Smooth muscle cell (in vitro differentiated cells): ENCODE measurements around the gene RAPGEF1. TPM values are rescaled to one million over a fixed set of nuclear protein-coding genes. Genes with fewer than 3 reads are reported as not detected.
"Not testable (repeated sequence)": the region's sequence is repeated elsewhere in the genome, so short reads cannot be mapped to it uniquely, and the experiment has no call there.

Experiments
- DNase-seq: peaks from one replicate; lab custom pipeline; 2025; ENCODE audit not compliant: unreplicated experiment; lab: John Stamatoyannopoulos, UW
- H2AFZ ChIP-seq: fragments of 200-600 bp; sonication (generic); 2 replicates; pipeline ENCODE4 v1.6.0; 2016; ENCODE audit warnings: antibody characterized with exemption, low read depth, mild to moderate bottlenecking
- H3F3A ChIP-seq: fragments of 200-600 bp; sonication (generic); 2 replicates; pipeline ENCODE4 v1.6.0; 2017; ENCODE audit warnings: antibody characterized with exemption, low read depth
- H3K27ac ChIP-seq: fragments of 200-600 bp; sonication (generic); 2 replicates; pipeline ENCODE4 v1.5.1; 2016; ENCODE audit warnings: low read depth, mild to moderate bottlenecking
- H3K27me3 ChIP-seq: fragments of 200-600 bp; sonication (generic); 2 replicates; pipeline ENCODE4 v1.6.1; 2016; ENCODE audit warnings: low read depth, mild to moderate bottlenecking
- H3K36me3 ChIP-seq: fragments of 200-600 bp; sonication (generic); 2 replicates; pipeline ENCODE4 v1.5.1; 2016; ENCODE audit warnings: low read depth
- H3K4me1 ChIP-seq: fragments of 200-600 bp; sonication (generic); 2 replicates; pipeline ENCODE4 v1.5.1; 2016; ENCODE audit warnings: low read depth
- H3K4me2 ChIP-seq: fragments of 200-600 bp; sonication (generic); 2 replicates; pipeline ENCODE4 v1.6.0; 2016; ENCODE audit warnings: mild to moderate bottlenecking
- H3K4me3 ChIP-seq: fragments of 200-600 bp; sonication (generic); 2 replicates; pipeline ENCODE4 v1.5.1; 2016; ENCODE audit warnings: mild to moderate bottlenecking
- H3K79me2 ChIP-seq: fragments of 200-600 bp; sonication (generic); 2 replicates; pipeline ENCODE4 v1.6.0; 2016; ENCODE audit warnings: low read depth, mild to moderate bottlenecking
- H3K9ac ChIP-seq: fragments of 200-600 bp; sonication (generic); 2 replicates; pipeline ENCODE4 v1.6.0; 2016; ENCODE audit warnings: low read depth
- H3K9me3 ChIP-seq: fragments of 200-600 bp; sonication (generic); replicated peaks from 2 replicates; pipeline ENCODE4 v1.5.1; 2016; ENCODE audit warnings: low read depth
- H4K20me1 ChIP-seq: fragments of 200-600 bp; sonication (generic); 2 replicates; pipeline ENCODE4 v1.6.0; 2016; ENCODE audit warnings: low read depth
- WGBS: methylation state at CpG from one replicate; pipeline ENCODE4 v1.1.7; 2016; ENCODE audit warnings: low lambda C conversion rate; 5-methylcytosine and 5-hydroxymethylcytosine counted together
- polyA plus RNA-seq: library from polyadenylated mRNA; unstranded; fragments of >200 nt; fragmentation: Nextera tagmentation; extraction: Ambion mirVana; gene quantifications from 2 replicates; pipeline ENCODE4 v1.2.1, GENCODE V29; 2016
- total RNA-seq: library from RNA; depleted of rRNA; stranded (reverse); fragments of >200 nt; gene quantifications from 2 replicates; pipeline ENCODE4 v1.2.3, GENCODE V29; 2014
- TF ChIP-seq, protein P1 (sequence below): fragments of 200-600 bp; sonication (generic); IDR thresholded peaks from 2 replicates; pipeline ENCODE4 v1.5.1; 2017; ENCODE audit warnings: borderline replicate concordance, mild to moderate bottlenecking, antibody characterized with exemption; ENCODE audit not compliant: insufficient read depth, poor library complexity, severe bottlenecking

RAPGEF1 gene
- total and polyA plus RNA-seq, 2 experiments from 2014 or later = 16.4 to 17.8 TPM

GRCh38 chr9:131690462-131690861 is 49.4 kb downstream of the RAPGEF1 start:
- Histone ChIP-seq H3F3A (no peaks in the 10 kb centered on the region), H3K36me3 (no peaks in the 10 kb centered on the region), H2AFZ (no peak overlapping the region), H3K4me2 (no peak overlapping the region), H3K4me1 (peaks cover 15% of the 10 kb centered on the region), H3K27ac (no peak overlapping the region), H3K9me3 (no peaks in the 10 kb centered on the region), H4K20me1 (peaks cover 50% of the 10 kb centered on the region), H3K79me2 (peaks cover 57% of the 10 kb centered on the region), H3K27me3 (no peaks in the 10 kb centered on the region), H3K4me3 (no peak overlapping the region), H3K9ac (no peak overlapping the region)
- 76% methylated on average over 3 of the region's 3 CpGs for WGBS
- TF ChIP-seq, protein P1, sequence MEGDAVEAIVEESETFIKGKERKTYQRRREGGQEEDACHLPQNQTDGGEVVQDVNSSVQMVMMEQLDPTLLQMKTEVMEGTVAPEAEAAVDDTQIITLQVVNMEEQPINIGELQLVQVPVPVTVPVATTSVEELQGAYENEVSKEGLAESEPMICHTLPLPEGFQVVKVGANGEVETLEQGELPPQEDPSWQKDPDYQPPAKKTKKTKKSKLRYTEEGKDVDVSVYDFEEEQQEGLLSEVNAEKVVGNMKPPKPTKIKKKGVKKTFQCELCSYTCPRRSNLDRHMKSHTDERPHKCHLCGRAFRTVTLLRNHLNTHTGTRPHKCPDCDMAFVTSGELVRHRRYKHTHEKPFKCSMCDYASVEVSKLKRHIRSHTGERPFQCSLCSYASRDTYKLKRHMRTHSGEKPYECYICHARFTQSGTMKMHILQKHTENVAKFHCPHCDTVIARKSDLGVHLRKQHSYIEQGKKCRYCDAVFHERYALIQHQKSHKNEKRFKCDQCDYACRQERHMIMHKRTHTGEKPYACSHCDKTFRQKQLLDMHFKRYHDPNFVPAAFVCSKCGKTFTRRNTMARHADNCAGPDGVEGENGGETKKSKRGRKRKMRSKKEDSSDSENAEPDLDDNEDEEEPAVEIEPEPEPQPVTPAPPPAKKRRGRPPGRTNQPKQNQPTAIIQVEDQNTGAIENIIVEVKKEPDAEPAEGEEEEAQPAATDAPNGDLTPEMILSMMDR = no peak
- DNase-seq = no peak

DNA sequence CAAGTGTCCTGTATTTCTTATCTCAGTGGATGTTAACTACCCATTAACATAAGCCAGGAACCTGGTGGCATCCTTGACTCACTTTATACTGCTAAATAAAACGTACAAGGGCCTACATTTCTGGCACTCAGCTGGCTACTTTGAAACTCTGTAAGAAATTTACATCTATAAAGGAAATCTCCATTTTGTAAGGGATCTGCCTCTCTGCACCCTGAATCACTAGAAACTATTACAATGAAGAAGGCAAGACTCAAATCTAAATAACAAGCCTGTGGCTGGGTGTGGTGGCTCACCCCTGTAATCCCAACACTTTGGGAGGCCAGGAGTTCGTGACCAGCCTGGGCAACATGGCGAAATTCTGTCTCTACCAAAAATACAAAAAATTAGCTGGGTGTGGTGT is 51.5 kb downstream of the RAPGEF1 start:
- Histone ChIP-seq H3K79me2 (peaks cover 62% of the 10 kb centered on the region), H3K4me1 (peaks cover 3% of the 10 kb centered on the region), H3K36me3 (no peaks in the 10 kb centered on the region), H3K27me3 (no peaks in the 10 kb centered on the region), H3K9me3 (no peaks in the 10 kb centered on the region), H3K9ac (no peak overlapping the region), H3K4me2 (no peak overlapping the region), H3K27ac (no peak overlapping the region), H3K4me3 (no peak overlapping the region), H3F3A (no peaks in the 10 kb centered on the region), H2AFZ (no peak overlapping the region), H4K20me1 (peaks cover 37% of the 10 kb centered on the region)
- WGBS = 91% methylated on average over 3 of the region's 3 CpGs
- no peak for DNase-seq
- TF ChIP-seq, protein P1 = no peak

DNA sequence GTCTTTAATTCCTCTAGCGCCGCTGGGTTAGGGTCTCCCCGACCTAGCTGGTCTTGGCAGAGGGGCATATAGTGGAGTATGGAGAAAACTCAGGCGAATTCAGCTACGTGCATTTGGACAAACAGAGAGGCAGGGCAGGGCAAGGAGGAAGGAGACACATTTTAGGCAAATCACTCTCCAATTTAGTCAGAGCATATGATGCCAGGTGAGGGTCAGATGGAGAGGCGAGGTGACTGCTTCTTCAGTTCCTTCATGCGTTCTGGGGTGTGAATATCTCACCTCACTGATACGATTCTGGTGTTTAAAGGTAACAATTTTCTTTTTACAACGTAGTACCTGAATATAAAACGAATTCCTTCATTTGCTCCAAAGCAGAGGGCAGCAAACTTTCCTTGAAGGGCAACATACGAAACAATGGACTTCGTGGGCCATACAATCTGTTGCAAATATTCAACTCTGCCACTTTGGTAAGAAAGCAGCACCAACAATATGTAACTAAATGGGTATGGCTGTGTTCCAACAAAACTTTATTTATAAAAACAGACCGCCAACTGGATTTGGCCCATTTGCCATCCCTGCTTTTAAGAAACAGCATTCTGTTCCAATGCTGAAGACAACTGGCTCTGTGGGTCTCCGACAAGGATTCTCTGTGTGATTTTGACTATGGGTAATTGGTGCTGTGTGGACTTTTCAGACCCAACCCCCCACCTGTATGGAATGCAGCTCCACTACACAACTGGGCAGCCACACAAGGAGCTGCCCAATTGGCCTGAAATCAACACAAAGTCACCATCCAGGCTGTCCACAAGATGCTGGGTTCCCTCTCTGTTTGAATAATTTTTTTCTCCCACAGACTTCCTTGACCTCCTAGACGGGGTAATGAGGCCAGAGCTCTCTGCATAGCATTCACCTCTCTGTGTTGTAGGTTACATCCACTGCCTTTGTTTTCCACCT is 53.8 kb downstream of the RAPGEF1 start:
- H3F3A ChIP-seq = no peaks in the 10 kb centered on the region
- H3K4me3 ChIP-seq = no peak overlapping the region
- H3K27ac ChIP-seq = no peak overlapping the region
- no peaks in the 10 kb centered on the region for H3K36me3 ChIP-seq
- peaks cover 34% of the 10 kb centered on the region for H4K20me1 ChIP-seq
- TF ChIP-seq, protein P1 = no peak
- no peaks in the 10 kb centered on the region for H3K9me3 ChIP-seq
- H3K9ac ChIP-seq = no peak overlapping the region
- DNase-seq = no peak
- 96% methylated on average over 15 of the region's 15 CpGs for WGBS
- H3K79me2 ChIP-seq = peaks cover 45% of the 10 kb centered on the region
- H3K27me3 ChIP-seq = no peaks in the 10 kb centered on the region
- peaks cover 5% of the 10 kb centered on the region for H3K4me1 ChIP-seq
- H3K4me2 ChIP-seq = no peak overlapping the region
- H2AFZ ChIP-seq = no peak overlapping the region

DNA sequence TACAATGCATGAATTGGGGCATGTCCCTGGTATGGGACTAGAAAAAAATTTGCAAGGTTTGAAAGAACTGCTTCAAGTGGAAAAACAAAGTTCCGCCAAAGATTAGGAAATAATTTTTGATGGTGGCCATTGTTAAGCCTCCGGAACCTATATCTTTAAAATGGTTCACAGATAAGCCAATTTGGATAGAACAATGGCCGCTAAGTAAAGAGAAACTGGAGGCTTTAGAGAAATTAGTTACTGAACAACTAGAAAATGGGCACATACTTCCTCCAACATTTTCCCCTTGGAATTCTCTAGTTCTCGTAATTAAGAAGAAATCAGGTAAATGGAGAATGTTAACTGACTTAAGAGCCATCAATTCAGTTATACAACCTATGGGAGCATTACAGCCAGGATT is 56.8 kb downstream of the RAPGEF1 start:
- H3K4me3 ChIP-seq = not testable (repeated sequence)
- WGBS = 93% methylated on average over 4 of the region's 4 CpGs
- peaks cover 20% of the 10 kb centered on the region for H3K4me1 ChIP-seq

More for the DNA sequence above, 56.8 kb downstream of the RAPGEF1 start:
- not testable (repeated sequence) for DNase-seq, H2AFZ ChIP-seq, H3K9ac ChIP-seq, H3K9me3 ChIP-seq, H3F3A ChIP-seq, H3K4me2 ChIP-seq, H3K27me3 ChIP-seq, H3K27ac ChIP-seq, H3K36me3 ChIP-seq
- H4K20me1 ChIP-seq = peaks cover 49% of the 10 kb centered on the region
- H3K79me2 ChIP-seq = peaks cover 30% of the 10 kb centered on the region
